ENCODE results near the gene SPRYD4.
"Not testable (repeated sequence)": the region's sequence is repeated elsewhere in the genome, so short reads cannot be mapped to it uniquely, and the experiment has no call there.

The SPRYD4 gene

GRCh38 chr12:56437430-56438176, 30.8 kb upstream of the SPRYD4 start:
- TF ChIP-seq CTCF (conservative IDR thresholded peaks at IDR 0.05) (no peak), ZFX (IDR thresholded peaks at IDR 0.05) (no peak)
- no peak overlapping the region for H3K27ac ChIP-seq

GRCh38 chr12:56443208-56443607, 25.2 kb upstream of the SPRYD4 start:
- not testable (repeated sequence) for H3K27ac ChIP-seq

GRCh38 chr12:56448860-56449621, 19.3 kb upstream of the SPRYD4 start, which contains the start of gene TIMELESS:
TIMELESS (minus strand) TSS chr12:56449426; CDS start chr12:56434170, 15,256 bp downstream.
- H3K27ac ChIP-seq: peak within 1 kb of the TSS; percentile 81
- TF ChIP-seq ZFX (IDR thresholded peaks at IDR 0.05) (peak; percentile 90), CTCF (conservative IDR thresholded peaks at IDR 0.05) (no peak)

GRCh38 chr12:56449622-56449984, 18.8 kb upstream of the SPRYD4 start:
- H3K27ac ChIP-seq: peak overlapping the region; percentile 81
- TF ChIP-seq ZFX (IDR thresholded peaks at IDR 0.05) (no peak), CTCF (conservative IDR thresholded peaks at IDR 0.05) (no peak)

- no peak overlapping the region for H3K27ac ChIP-seq
- no peak for TF ChIP-seq ZFX (IDR thresholded peaks at IDR 0.05)
- no peak for TF ChIP-seq CTCF (conservative IDR thresholded peaks at IDR 0.05)
Observed at GRCh38 chr12:56450241-56450640, 18.1 kb upstream of the SPRYD4 start.

GRCh38 chr12:56451147-56451546, 17.2 kb upstream of the SPRYD4 start:
- H3K27ac ChIP-seq: no peak overlapping the region
- TF ChIP-seq CTCF (conservative IDR thresholded peaks at IDR 0.05) (no peak), ZFX (IDR thresholded peaks at IDR 0.05) (no peak)

- TF ChIP-seq ZFX (IDR thresholded peaks at IDR 0.05): no peak
- TF ChIP-seq CTCF (conservative IDR thresholded peaks at IDR 0.05): no peak
- H3K27ac ChIP-seq: no peak within 1 kb of the TSS
Observed at GRCh38 chr12:56454557-56454956, 13.8 kb upstream of the SPRYD4 start, which contains the start of gene MIP. MIP (minus strand) TSS chr12:56454657; CDS start chr12:56454613, 44 bp downstream.
